GM19025 (cell line): ENCODE data around the gene SEC14L5.
"Not testable (repeated sequence)": the region's sequence is repeated elsewhere in the genome, so short reads cannot be mapped to it uniquely, and the experiment has no call there.

ENCODE experiments used
- ATAC-seq: cut with Tn5 transposase; IDR thresholded peaks from one replicate; pipeline ENCODE4 v1.9.1; 2021; ENCODE audit warnings: mild to moderate bottlenecking, low read depth, moderate library complexity; ENCODE audit not compliant: unreplicated experiment

The SEC14L5 gene

DNA sequence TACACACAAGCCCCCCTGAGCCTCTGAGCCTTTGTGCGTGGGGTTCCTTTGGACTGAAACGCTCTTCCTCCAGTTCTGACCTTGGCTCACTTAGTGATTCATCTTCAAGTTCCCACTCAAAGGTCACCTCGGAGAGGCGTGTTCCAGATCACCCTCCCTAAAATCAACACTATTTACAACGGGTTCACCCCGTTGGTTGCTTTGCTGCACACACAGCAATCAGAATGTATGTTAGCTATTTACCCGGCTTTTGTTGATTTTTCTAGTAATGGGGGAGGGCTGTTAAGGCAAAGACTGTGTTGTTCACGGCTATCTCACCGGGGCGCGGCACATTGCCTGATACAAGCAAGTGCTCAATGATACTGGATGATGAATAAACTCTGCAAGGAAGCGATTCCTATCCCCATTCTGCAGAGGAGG is 74.6 kb downstream of the SEC14L5 start:
- no peak for ATAC-seq

DNA sequence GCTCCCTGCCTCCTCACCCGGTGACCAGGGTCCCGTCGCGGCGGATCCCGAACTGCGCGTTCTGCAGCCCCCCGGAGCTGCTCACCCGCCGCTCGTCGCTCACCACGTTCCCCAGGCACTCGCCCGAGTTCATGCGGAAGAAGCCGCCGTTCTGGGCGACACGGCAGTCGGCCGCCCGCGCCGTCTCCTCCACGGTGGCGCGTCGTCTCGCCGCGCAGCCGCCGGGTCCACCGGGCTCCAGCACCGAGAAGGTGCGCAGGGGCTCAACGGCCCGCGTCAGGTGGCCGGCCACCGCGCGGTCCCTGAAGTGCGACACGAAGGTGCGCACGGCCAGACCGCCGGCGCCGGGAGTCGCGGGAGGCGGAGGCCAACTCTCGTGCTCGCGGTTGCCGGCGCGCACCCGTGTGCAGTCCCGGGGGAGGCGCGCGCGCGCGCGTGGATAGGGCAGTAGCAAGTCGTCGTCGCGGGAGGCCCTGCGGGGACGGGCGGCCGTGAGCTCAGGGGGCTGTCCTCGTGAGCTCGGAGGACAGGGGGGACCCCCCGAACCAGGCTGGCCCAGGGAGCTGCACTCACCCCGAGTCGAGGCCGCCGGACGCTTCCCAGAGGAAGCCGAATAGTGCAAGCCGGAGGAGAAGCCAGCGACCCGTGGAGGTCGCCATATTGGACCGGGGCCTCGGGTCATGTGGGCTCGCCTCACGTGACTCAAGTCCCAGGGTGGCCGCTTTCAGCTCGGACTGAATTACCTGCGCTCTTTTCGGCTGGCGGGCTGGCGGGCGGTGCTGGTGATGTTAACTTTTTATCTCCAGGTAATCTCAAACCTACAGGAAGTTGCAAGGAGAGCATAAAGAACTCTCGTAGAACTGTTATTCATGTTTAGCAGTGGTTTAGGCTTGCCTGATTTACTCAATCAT is 75.4 kb downstream of the SEC14L5 start, which contains the start of gene NAGPA:
Gene NAGPA, minus strand, starts transcription at position 680 of the 911 bp plus-strand sequence. Its CDS starts 21 bp downstream, at position 659.
- ATAC-seq: peak; percentile 82

DNA sequence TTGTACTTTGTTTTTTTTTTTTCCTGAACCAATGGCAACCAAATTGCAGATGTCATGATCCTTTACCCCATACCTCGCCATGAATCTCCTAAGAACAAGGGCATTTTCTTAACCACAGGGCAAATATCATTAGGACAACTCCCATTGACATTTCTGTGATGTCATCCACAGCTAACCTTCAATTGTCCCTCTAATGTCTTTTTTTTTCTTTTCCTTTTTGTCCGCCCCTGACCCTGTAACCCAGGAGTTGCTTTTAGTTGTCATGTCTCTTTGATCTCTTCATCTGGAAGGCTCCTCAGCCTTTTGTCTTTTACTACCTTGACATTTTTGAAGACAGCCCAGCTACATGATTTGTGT is 76.0 kb downstream of the SEC14L5 start:
- ATAC-seq: no peak

DNA sequence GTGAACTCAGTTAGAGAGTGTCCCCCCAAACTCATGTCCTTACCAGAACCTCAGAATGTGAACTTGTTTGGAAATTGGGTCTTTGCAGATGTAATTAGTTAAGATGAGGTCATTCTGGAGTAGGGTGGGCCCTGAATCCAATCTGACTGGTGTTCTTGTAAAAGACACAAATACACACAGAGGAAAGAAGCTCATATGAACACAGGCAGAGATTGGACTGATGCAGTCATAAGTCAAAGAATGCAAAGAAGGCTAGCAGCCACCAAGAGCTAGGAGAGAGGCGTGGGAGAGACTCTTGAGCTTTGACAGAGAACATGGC is 77.7 kb downstream of the SEC14L5 start:
- ATAC-seq: no peak

DNA sequence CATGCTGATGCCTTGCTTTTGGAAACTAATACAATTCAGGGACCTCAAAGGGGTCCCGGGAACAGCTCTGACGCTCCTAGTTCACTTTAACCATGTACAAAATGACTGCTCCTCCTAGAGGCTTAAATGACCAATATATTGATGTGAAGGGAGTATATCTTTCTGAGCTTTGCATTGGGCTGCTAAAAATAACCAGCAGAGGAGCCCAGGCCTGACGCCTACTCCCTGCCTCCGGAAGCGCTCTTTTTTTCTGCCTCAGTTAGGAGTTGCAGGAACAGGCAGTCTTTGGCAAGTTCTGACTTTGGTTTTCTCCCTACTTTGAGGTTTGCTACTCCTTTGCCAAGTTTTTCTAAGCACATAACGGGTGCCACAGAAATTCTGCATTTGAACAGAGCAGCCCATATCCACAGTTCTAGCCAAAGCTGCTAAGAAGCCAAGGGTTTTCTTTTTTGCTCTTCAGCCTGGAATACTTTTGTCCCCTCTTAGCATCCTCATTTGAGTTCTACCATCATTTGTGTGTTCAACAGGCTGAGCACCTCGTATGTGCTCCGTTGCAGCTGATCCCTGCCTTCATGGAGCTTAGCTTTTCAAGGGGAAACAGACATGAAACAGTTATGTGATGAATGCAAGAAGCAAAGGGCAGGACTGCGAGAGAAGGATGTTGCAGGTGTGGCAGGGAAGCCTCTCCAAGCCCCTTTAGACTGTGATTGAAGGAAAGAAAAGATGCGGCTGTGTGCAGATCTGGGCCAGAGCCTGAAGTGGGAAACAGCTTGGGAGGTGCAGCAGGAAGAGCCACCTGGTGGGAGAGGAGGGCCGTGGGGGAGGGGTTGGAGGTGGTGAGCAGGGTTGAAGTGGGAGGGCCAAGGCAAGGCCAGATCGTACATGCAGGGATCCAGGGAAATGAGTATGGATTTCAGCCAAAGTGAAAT is 78.4 kb downstream of the SEC14L5 start:
- ATAC-seq: no peak

DNA sequence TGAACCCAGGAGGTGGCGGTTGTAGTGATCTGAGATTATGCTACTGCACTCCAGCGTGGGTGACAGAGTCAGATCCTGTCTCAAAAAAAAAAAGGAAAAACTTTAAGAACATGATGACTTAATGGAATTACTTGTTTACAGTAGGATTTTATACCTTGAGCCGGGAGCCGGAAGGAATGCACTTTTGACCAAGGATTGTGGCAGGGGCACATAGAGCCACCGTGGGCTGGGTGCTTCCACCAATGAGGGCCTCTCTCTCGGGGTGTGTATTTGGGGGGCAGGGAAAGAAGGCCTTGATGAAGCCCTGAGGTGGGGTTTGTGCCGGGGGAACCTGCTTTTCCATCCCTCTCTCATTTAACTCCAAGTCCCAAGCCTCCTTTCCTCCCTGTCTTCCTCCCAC is 82.3 kb downstream of the SEC14L5 start:
- ATAC-seq: no peak

DNA sequence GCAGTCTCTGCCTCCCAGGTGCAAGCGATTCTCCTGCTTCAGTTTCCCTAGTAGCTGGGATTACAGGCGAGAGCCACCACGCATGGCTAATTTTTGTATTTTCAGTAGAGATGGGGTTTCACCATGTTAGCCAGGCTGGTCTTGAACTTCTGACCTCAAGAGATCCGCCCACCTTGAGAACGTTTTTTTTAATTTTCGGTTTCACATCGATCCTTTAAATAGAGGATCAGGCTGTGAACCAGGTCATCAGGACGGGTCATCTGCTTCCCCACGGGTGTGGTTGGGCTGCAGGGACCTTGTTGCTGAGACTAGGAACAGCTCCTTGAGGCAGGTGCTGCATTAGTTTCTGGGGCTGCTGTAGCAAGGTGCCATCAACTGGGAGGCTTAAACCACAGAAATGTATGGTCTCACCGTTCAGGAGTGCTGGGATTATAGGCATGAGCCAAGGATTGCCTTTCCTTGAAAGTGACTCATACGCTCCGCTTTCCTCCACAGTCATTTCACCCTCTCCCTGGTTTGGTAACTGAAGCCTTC is 83.5 kb downstream of the SEC14L5 start:
- peak; percentile 71 for ATAC-seq

DNA sequence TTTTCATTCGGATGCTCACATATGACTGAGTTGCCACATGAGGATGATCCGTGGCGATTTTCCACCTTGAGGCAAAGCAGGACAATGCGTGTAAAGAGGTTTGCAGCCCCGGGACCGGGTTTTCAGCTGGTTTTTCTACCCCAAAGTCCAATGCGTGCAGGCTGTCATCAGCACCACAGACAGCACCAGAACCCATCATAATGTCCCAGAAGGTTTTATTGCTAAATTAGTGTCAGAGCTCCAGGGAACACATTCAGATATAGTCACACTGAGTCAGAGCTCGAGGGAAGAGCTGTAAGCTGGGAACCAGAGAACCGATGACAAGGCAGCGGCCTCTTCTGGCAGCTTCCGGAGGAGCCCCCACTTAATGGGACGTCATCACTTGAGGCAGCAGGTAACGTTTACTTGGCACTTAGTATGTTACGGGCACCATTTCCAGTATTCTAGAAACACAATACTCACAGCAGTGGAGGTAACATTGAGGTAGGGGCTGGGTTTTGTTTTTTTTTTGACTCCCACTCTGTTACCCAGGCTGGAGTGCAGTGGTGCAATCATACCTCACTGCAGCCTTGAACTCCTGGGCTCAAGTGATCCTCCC is 84.5 kb downstream of the SEC14L5 start:
- no peak for ATAC-seq

DNA sequence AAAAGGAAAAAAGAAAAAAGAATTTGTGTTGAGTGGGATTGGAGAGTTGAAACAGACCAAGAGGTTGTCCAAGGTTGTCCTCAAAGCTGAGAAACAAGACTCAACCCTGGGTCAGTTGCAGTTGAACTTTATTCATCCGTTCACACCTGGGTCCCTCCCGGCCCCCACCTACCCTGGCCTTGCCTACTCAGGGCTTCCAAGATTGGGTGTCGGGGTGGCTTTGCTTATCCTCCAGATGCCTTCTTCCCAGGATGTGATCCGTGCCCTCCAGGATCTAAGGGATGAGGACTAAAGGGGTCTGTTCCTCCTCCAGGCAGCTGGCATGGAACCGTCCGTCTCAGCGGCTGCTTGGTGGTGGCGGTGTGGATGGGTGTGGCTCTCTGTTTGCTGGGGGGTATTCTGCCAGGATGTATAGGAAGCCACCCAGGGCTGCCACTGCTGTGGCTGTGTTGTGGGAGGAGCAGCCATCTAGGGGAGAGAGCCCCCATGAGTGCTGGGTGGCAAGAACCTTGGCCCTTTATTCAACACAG is 85.9 kb downstream of the SEC14L5 start:
- no peak for ATAC-seq

DNA sequence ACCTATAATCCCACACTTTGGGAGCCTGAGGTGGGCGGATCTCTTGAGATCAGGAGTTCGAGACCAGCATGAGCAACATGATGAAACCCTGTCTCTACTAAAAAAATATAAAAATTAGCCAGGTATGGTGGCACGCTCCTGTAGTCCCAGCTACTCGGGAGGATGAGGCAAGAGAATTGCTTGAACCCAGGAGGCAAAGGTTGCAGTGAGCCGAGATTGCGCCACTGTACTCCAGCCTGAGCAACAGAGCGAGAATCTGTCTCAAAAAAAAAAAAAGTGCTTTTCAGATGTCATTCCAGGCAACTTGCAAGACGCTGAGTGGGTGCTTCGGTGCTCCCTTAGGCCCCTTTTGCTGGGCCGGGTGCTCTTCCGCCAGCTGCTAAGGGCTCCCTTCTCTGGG is 86.5 kb downstream of the SEC14L5 start:
- not testable (repeated sequence) for ATAC-seq

DNA sequence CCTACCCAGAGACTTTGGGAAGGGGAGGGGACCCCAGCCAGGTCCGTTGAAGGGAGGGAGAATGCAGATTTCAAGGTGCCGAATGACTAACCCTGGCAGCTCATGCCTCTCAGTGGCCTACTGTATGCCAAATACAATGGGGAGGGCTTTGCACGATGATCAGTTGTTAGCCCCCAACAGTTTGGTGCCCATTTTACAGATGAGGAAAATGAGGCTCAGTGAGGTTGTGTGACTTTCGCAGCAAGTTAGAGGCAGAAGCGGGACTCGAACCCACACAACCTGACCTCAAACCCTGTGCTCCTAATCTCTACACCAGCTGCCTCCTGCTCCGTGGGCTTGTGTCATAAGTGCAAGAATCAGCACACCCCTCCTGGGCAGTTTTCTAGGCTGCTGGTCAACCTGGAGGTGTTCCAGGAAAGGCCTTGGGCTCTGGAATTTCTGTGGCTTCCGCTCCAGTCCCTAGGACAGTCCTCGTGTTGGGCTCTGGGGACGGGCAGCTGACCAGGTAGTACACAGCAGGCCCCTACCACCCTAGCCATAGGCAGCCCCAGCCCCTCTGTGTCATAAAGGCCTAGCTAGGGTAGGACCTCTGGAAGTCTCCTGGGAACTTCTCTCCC is 87.5 kb downstream of the SEC14L5 start:
- ATAC-seq: no peak

DNA sequence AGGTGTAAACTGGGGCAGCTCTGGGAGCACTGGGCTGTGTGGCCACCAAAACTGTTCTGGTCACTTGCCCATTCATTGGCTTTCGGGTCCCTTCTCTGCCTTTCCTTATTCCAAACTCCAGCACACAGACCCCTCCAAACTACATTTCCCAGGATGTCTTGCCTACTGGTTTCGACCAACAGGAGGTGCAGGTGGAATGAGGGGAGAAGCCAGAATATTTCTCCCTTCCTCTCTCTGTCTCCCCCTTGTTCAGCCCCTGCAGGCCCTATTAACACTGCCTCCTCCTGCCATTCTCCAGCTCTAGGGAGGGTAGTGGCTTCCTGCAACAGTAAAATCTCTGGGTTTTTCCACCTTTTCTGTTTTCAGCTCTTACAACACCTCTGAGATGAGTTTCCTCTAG is 88.8 kb downstream of the SEC14L5 start:
- no peak for ATAC-seq

DNA sequence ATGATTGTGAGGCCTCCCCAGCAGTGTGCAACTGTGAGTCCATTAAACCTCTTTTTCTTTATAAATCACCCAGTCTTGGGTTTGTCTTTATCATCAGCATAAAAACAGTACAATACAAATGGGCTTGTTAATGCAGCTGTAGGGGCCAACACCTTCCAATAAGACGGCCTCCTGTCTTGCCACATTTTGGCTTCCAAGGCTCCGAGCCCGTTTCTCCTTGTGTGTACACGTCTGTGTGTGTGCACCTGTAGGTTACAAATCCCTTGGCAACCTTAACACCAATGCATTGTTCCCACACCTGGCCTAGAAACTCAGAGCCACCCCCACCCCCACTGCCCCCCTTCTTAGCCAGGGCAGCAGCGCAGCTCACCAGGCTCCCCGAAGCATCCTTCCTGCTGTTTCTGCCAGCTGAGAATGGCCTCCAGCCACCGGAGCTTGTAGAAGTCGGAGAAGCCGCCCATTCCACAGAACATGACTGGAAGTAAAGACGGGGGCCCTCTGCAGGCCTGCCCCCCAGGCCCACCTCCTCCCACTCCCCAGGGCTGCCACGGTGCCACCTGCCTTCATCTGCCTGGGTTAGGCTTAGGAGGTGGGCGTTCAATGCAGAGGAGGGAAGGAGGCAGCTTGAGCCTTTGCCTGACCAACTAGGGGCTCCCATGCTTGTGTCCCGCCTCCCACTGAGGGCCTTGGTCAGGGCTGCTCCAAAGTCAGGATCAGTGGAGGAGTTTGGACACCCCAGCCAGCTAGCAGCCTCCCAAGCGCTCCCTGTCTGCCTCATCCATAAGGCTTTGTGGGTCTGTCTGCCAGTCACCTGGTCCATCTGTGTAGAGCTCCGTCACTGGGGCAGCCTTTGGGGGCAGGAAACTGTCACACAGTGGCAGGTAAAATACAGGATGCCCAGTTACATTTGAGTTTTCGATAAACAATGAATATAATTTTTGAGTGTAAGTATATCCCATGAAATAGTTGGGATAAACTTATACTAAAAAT is 97.0 kb downstream of the SEC14L5 start:
- ATAC-seq: no peak

DNA sequence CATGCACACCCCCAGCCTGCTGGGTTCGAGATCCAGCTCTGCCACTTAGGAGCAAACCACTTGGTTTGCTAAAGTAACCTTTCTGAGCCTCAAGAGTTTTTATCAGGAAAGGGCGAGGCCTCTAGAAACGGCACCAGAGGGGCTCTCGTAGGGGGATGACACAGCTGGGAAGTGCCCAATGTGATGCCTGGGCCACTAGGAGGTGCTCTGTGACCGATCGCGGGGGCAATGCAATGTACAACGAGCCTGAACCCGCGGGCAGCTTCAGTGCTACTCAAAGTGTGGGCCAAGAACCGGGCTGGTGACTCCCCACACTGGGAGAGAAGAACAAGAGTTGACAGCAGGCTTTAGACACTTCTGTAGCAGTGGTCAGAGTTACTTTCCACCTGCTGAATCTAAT is 98.2 kb downstream of the SEC14L5 start:
- ATAC-seq: no peak

DNA sequence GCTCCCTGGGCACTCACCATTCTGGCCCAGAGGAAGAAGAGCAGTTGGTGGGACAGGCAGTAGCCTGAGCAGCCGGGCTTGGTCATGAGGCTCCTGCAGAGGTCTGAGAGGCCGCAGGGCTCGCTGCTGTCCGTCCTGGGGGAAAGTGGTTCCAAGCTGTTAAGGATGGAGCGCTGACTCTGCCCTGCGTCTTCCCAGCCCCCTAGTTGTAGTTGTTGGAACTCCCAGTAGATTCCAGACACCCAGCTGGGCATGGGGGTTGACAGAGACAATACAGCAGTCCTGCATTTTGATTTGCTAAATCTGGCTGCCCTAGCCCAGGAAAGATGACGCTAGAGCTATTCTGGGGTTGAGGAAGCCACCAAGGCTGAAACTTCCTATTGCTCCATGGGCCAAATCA is 100.3 kb downstream of the SEC14L5 start:
- ATAC-seq: no peak

DNA sequence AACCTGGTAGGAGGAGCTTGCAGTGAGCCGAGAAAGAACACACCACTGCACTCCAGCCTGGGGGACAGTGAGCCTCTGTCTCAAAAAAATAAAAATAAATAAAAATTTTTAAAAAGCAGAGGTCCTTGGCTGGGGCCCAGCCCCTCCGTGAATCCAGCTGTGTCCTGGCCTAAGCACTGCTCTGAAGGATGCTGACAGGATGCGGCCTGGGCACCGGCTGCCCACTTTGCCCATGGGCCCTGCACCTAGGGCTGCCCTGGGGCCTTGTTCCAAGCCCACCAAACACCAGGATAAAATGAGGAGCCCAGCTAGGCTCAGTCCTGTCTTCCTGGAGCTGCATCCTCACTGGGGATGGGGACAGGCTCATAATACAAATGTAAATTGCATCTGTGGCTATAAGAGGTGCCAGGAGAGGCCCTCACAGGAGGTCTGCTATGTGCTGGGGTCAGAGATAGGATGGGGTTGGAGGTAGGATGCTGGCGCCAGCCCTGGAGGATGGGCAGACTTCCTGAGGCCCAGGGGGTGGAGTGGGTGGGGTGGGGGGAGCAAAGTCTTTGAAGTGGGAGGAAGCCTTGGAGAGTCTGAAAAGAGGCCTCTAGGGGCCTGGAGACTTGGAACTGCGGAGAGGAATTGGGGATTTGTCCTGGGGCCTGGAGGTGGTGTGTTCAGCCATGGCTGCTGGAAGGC is 101.4 kb downstream of the SEC14L5 start:
- no peak for ATAC-seq

DNA sequence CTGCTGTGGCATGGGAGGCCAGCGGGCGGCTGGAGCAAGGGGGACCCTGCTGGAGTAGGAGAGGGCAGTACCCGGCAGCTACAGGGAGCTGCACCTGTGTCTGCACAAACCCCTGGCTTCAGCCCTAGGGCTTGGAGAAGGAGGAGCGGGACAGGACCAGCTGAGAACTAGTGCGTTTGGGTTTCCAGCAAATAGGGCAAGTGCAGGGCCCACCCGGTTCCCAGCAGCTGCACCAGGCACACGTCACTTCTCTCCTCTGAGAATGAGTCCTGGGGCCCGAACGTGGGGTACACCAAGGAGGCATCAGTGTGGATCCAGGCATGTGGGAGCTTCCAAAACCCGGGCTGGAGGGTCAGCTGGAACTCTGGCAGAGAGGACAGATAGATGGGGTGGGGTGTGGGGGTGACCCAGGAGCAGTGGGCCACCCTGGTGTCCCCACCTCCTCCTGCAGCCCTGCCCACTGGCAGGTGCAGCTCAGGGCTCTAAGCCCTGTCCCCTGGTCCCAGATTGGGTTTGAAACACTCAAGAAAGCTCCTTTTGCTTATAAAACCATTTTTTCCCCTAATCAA is 102.0 kb downstream of the SEC14L5 start:
- no peak for ATAC-seq

DNA sequence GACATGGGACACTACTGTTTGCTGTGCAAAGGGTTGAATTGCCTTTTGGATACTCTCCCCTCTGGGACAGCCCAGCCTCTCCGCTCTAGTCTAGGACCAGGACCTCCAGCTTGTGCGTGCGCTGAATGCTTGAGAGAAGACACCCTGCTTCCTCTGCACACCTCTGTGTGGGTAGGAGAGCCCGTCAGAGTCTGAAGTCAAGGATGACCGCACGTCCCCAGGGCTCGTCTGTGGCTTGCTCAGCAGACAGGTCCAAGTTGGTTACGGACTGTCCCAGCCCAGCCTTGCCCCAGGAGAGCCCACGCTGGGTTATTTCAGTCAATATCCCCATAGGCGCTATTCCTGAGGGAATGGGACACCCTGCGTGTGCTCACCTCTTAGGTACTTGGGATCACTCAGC is 103.9 kb downstream of the SEC14L5 start:
- ATAC-seq: no peak
